ENCODE results near the gene UIMC1.

GRCh38 chr5:176929654-176930053 lies 76.9 kb downstream of the UIMC1 start:
- no peak for TF ChIP-seq EP300 (IDR thresholded peaks at IDR 0.05)
- no peak for TF ChIP-seq CTCF (IDR thresholded peaks at IDR 0.05)
- TF ChIP-seq POLR2A (IDR thresholded peaks at IDR 0.05; ENCODE audit: low read depth) = no peak

Data from esophagus muscularis mucosa (tissue), 4 donors.